DND-41 (cell line): ENCODE results near the gene VAV3.

ENCODE experiments used
- ATAC-seq: fragments of 200-7000 bp; cut with Tn5 transposase; 3 replicates; pipeline ENCODE4 v1.9.1; 2021; ENCODE audit warnings: low read depth; ENCODE audit not compliant: insufficient read depth
- DNase-seq: peaks from one replicate; pipeline ENCODE4 v3.0.0-alpha.2; 2020
- H2AFZ ChIP-seq: 2 replicates; pipeline ENCODE4 v1.6.0; 2012; ENCODE audit warnings: low read depth, low read length
- H3K27ac ChIP-seq: 2 replicates; pipeline ENCODE4 v1.5.1; 2012; ENCODE audit warnings: low read length, inconsistent platforms
- H3K27me3 ChIP-seq: fragments of 200-600 bp; sonication (generic); 2 replicates; pipeline ENCODE4 v1.6.0; 2012; ENCODE audit warnings: low read length, mild to moderate bottlenecking, inconsistent platforms; ENCODE audit not compliant: insufficient read depth, poor library complexity
- H3K36me3 ChIP-seq: 2 replicates; pipeline ENCODE4 v1.5.1; 2012; ENCODE audit warnings: low read length, inconsistent platforms; ENCODE audit not compliant: insufficient read depth
- H3K4me1 ChIP-seq: 2 replicates; pipeline ENCODE4 v1.5.1; 2012; ENCODE audit warnings: mild to moderate bottlenecking, low read length; ENCODE audit not compliant: insufficient read depth
- H3K4me2 ChIP-seq: 2 replicates; pipeline ENCODE4 v1.6.0; 2012; ENCODE audit warnings: mild to moderate bottlenecking, moderate library complexity, low read length, inconsistent platforms; ENCODE audit not compliant: insufficient read depth
- H3K4me3 ChIP-seq, 2 experiments: fragments of 200-600 bp in 1 of 2; shearing (Covaris generic) in 1 of 2; 2 replicates each; pipeline ENCODE4 v1.5.1; 2012 to 2016; ENCODE audit warnings: inconsistent platforms in 2 of 2, low read length in 2 of 2, mild to moderate bottlenecking in 2 of 2, low read depth in 1 of 2, moderate library complexity in 1 of 2
- H3K79me2 ChIP-seq: 2 replicates; pipeline ENCODE4 v1.6.0; 2012; ENCODE audit warnings: low read length, inconsistent platforms; ENCODE audit not compliant: insufficient read depth
- H3K9ac ChIP-seq: 2 replicates; pipeline ENCODE4 v1.6.0; 2012; ENCODE audit warnings: low read depth, mild to moderate bottlenecking, inconsistent platforms, low read length, moderate library complexity
- H3K9me3 ChIP-seq: 2 replicates; pipeline ENCODE4 v1.5.1; 2012; ENCODE audit warnings: low read length, moderate library complexity, mild to moderate bottlenecking, inconsistent platforms; ENCODE audit not compliant: insufficient read depth, severe bottlenecking
- H4K20me1 ChIP-seq: 2 replicates; pipeline ENCODE4 v1.6.0; 2012; ENCODE audit warnings: low read length; ENCODE audit not compliant: insufficient read depth
- CTCF ChIP-seq: IDR thresholded peaks from 2 replicates; pipeline ENCODE4 v1.5.1; 2012; ENCODE audit warnings: borderline replicate concordance, low read length, moderate library complexity, mild to moderate bottlenecking; ENCODE audit not compliant: poor library complexity, severe bottlenecking; ENCODE audit errors: extremely low read depth
- EZH2 ChIP-seq: IDR thresholded peaks from 3 replicates; pipeline ENCODE4 v1.6.1; 2012; ENCODE audit warnings: borderline replicate concordance, low read depth, mild to moderate bottlenecking, moderate library complexity, low read length, inconsistent platforms; ENCODE audit not compliant: severe bottlenecking

Gene VAV3

GRCh38 chr1:107865627-107866026, 99.4 kb downstream of the VAV3 start:
- Histone ChIP-seq H3K27me3 (no peaks in the 10 kb centered on the region), H3K27ac (peak overlapping the region; percentile 88), H2AFZ (no peak overlapping the region), H3K4me3 (no peak overlapping the region), H3K9ac (peak overlapping the region; percentile 17; the same call in 1 of the 2 replicates), H3K9me3 (peaks cover 16% of the 10 kb centered on the region), H3K36me3 (peaks cover 13% of the 10 kb centered on the region), H3K4me2 (peak overlapping the region; percentile 28), H4K20me1 (no peaks in the 10 kb centered on the region), H3K4me1 (peaks cover 52% of the 10 kb centered on the region), H3K79me2 (peaks cover 31% of the 10 kb centered on the region)
- TF ChIP-seq EZH2: no peak
- TF ChIP-seq CTCF: no peak
- DNase-seq (peak; percentile 71), ATAC-seq (peak; percentile 76)

GRCh38 chr1:107863342-107863741, 101.6 kb downstream of the VAV3 start:
- TF ChIP-seq EZH2 (no peak), CTCF (no peak)
- peaks cover 16% of the 10 kb centered on the region for H3K9me3 ChIP-seq
- no peak for DNase-seq
- H4K20me1 ChIP-seq: no peaks in the 10 kb centered on the region
- H2AFZ ChIP-seq: no peak overlapping the region
- no peak overlapping the region for H3K9ac ChIP-seq
- H3K4me1 ChIP-seq: peaks cover 52% of the 10 kb centered on the region
- no peaks in the 10 kb centered on the region for H3K27me3 ChIP-seq
- H3K27ac ChIP-seq: peak overlapping the region; percentile 55
- H3K36me3 ChIP-seq: peaks cover 12% of the 10 kb centered on the region; the same call in 1 of the 2 replicates
- H3K4me3 ChIP-seq: no peak overlapping the region
- H3K79me2 ChIP-seq: peaks cover 39% of the 10 kb centered on the region
- H3K4me2 ChIP-seq: no peak overlapping the region
- no peak for ATAC-seq

- no peak overlapping the region for H3K4me3 ChIP-seq
- TF ChIP-seq CTCF: no peak
- DNase-seq (peak; percentile 71), ATAC-seq (peak; percentile 78)
- H3K4me2 ChIP-seq: no peak overlapping the region
- peaks cover 52% of the 10 kb centered on the region for H3K4me1 ChIP-seq
- peaks cover 12% of the 10 kb centered on the region; the same call in 1 of the 2 replicates for H3K36me3 ChIP-seq
- no peaks in the 10 kb centered on the region for H4K20me1 ChIP-seq
- no peak overlapping the region for H3K9ac ChIP-seq
- H3K27me3 ChIP-seq: no peaks in the 10 kb centered on the region
- peaks cover 40% of the 10 kb centered on the region for H3K79me2 ChIP-seq
- H3K9me3 ChIP-seq: peaks cover 16% of the 10 kb centered on the region
- H2AFZ ChIP-seq: no peak overlapping the region
- H3K27ac ChIP-seq: peak overlapping the region; percentile 55
Observed at GRCh38 chr1:107862064-107862463, 102.9 kb downstream of the VAV3 start.

GRCh38 chr1:107858323-107858722, 106.7 kb downstream of the VAV3 start:
- Histone ChIP-seq H3K27ac (no peak overlapping the region), H3K27me3 (no peaks in the 10 kb centered on the region), H3K9me3 (peaks cover 15% of the 10 kb centered on the region), H3K9ac (no peak overlapping the region), H3K79me2 (peaks cover 49% of the 10 kb centered on the region), H4K20me1 (no peaks in the 10 kb centered on the region), H3K36me3 (peaks cover 6% of the 10 kb centered on the region; the same call in 1 of the 2 replicates), H3K4me3 (no peak overlapping the region), H2AFZ (no peak overlapping the region), H3K4me2 (no peak overlapping the region), H3K4me1 (peaks cover 22% of the 10 kb centered on the region)
- DNase-seq (no peak), ATAC-seq (no peak)
- no peak for TF ChIP-seq EZH2
- no peak for TF ChIP-seq CTCF
